ENCODE results near the gene CRBN. TPM values are rescaled to one million over a fixed set of nuclear protein-coding genes. Genes with fewer than 3 reads are reported as not detected.

The CRBN gene
- polyA plus RNA-seq, 3 donors = 65.0 to 79.2 (median 70.5) TPM

DNA sequence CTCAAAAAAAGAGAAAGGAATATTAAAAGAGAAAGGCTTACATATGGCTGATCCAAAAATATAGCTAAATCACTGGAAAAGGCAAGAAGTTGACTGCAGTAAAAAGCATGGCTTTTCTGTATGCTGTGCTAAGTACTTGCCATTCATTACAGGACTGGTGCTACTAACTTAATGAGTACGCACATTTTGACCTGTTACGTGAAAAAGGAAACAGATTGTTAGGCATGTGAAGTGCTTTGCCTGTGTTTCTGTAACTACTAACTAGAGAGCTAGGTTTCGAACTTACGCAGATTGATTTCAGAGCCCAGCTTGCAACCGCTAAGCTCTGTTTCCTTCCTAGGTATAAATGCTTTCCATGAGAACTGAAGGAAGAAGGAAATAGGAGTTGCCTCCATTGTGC lies 49.9 kb downstream of the CRBN start:
- DNase-seq (ENCODE audit: extremely low read depth in 1 of 11, low read depth in 9 of 11, low spot score in 4 of 11) = no peak

DNA sequence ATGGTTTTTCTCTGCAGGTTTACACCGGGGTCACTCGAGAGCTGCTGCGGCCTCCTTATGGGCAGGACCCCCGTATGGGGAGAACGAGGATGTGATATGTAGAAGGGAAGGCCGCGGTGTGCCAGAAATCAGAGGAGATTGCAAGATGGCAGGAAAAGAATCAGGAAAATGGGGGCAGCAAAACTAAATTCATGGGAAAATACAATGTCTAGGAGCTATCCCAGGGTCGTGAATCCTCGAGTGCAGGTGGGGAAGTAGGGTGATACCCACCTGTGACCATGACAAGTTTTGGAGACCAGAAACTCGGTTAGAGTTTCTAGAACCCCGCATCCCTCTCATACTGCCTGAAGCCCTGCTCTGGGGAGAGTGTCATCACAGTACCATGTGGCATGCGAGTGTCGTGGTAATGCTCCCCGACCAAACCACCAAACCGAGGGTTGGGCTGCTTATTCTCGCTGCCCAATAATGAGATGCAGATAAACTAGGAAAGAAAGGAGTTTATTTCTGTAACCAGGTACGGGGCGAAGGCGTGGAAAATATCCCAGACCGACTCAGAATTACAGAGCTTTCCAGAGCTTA lies 52.0 kb downstream of the CRBN start:
- DNase-seq (ENCODE audit: extremely low read depth in 1 of 11, low read depth in 9 of 11, low spot score in 4 of 11) = peak in 2 of 11 donors; percentile 20 to 25

DNA sequence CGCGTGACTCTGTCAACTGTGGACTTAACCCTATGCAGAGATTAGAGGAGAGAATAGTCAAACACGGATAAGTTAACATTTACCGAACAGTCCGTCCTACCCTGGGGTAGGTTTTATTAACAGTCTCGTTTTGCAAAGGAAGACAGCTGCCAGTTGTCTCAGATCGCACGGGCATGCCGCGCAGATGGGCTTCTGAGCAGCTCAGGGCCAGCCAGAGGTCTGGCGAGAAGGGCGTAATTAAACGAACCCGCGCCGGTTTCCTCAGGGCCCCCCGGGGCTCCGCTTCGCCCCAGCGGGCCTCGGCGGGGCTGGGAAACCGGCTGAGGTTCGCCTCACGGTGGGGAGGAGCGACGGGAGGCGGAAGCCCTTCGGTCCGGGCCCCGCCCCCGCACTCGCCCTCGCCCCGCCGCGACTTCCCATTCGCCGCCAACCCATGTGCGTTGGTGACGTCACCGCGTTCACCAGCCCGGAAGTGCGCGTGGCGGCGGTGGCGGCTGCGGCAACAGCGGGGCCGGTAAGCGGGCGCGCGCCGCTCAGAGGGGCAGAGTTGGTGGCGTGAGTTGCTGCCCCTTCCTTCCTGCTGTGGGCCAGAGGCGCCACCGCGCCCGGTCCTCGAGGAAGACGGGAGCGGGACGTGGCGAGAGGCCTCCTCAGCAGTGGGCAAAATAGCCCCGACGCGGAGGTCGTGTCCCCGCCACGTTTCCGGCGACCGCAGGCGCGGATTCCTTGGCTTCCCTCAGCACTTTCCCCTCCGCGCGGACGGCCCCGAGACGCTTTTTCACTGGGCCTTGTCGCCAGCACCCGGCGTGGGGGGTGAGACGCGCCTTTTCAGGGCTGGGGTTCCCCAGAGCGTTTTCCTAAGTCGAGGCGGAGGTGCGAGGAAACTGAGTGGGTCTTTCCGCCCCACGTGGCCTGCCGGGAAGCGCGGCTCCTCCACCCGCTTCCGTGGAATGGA lies 52.7 kb downstream of the CRBN start, which contains the start of gene TRNT1:
Gene TRNT1 (plus strand): TSS at position 464 of the 955 bp plus-strand sequence. CDS start 2,101 bp downstream, outside the sequence.
- peak; percentile 79 to 95 (median 92) for DNase-seq (ENCODE audit: extremely low read depth in 1 of 11, low read depth in 9 of 11, low spot score in 4 of 11)

DNA sequence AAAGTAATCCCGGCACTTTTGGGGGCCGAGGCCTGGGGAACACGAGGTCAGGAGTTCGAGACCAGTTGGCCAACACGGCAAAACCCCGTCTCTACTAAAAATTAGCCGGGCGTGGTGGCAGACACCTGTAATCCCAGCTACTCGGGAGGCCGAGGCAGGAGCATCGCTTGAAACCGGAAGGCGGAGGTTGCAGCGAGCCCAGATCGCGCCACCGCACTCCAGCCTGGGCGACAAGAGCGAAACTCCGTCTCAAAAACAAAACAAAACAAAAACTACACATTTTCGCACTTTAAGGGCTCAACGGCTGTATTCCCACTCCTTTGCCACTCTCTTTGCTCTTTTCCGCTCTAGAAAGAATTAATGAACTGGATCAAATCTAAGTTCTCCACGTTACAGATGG lies 53.5 kb downstream of the CRBN start:
- no peak for DNase-seq (ENCODE audit: extremely low read depth in 1 of 11, low read depth in 9 of 11, low spot score in 4 of 11)

DNA sequence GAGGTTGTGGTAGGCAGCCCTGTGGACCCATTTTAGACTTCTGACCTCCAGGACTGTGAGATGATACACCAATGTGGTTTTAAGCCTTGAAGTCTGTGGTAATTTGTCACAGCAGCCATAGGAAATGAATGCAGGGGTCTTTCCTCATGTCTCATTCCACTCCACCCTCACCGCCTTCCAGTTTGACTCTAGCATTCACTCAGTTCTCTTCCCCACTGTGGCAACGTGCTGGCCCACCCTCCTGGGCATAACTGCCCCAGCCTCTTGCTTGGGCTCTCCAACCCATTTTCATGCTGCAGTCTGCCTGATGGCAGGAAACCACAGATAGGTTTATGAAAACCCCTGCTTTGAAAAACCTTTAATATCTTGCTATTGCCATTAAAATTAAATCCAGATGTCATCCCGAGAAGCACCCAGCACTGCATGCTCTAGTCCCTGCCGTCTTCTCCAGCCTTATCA lies 60.1 kb downstream of the CRBN start:
- no peak for DNase-seq (ENCODE audit: extremely low read depth in 1 of 11, low read depth in 9 of 11, low spot score in 4 of 11)

GRCh38 chr3:3117651-3118050 lies 61.8 kb downstream of the CRBN start:
- no peak for DNase-seq (ENCODE audit: extremely low read depth in 1 of 11, low read depth in 9 of 11, low spot score in 4 of 11)

DNA sequence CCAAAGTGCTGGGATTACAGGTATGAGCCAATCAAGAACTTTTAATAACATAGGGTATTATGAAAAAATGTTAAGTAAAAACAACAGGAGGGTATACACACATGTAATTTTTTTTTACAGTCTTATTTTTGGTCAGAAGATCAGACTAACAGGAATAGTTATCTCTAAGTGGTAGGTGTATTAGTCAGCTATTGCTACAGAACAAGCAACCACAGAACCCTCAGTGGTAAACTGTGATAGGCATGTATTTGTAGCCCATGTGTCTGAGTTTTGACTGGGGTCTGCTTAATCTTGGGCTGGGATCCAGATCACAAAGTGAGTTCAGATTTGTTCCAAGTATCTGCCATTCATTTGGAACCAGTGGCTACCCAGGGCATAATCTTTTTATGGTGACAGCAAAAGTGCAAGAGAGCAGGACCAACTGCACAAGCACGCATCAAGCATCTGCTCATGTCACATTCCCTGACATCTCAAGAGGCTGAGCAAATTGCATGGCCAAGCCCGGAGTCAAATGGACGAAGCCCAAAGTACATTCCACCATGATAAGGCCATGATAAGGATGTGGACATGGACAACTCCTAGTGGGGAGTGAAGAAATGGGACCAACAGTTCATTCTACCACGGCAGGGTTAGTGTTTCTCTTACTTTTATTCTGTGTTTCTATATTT lies 66.3 kb downstream of the CRBN start:
- DNase-seq (ENCODE audit: extremely low read depth in 1 of 11, low read depth in 9 of 11, low spot score in 4 of 11) = no peak

GRCh38 chr3:3110749-3111361 lies 68.6 kb downstream of the CRBN start:
- DNase-seq (ENCODE audit: extremely low read depth in 1 of 11, low read depth in 9 of 11, low spot score in 4 of 11) = no peak

DNA sequence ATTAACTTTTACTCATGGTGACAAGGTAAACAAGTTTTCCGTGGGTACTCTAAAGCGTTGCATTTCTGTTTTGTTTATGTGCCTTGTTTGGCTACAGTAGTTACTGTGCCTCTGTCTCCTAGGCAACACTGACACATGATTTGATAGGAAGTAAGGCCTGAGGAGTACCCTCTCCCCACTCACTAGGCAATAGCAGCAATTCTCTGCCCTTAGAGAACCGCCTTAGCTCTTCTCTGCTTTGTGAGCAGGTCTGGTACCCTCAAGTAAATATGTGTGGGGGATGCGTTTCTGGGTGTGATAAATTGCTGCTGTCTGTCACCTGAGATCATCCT lies 69.2 kb downstream of the CRBN start, which contains the start of gene IL5RA:
Gene IL5RA (minus strand): TSS at position 76 of the 332 bp plus-strand sequence. CDS start 5,390 bp downstream, outside the sequence.
- peak in 10 of 11 donors; percentile 19 to 64 (median 40) for DNase-seq (ENCODE audit: extremely low read depth in 1 of 11, low read depth in 9 of 11, low spot score in 4 of 11)

- peak in 1 of 11 donors; percentile 25 for DNase-seq (ENCODE audit: extremely low read depth in 1 of 11, low read depth in 9 of 11, low spot score in 4 of 11)
Measured at GRCh38 chr3:3109407-3110298, 69.8 kb downstream of the CRBN start.

DNA sequence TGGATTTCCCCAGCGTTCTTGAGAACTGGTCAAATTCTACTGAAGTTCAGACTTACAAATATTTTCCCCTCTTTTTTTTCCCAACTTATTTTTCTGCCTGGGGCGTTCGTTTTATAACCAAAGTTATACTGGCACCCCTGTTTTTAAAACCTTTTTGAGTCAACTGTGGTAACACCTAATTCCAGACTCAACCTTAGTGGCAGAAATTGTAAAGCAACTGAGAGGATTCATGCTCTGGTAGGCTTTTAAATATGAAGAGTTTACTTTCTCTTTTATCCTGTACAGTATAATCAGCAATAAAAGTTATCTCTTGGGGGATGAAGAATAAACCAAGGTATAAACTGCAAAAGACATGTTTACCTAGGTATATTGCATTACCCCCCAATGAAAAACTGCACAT lies 71.6 kb downstream of the CRBN start:
- no peak for DNase-seq (ENCODE audit: extremely low read depth in 1 of 11, low read depth in 9 of 11, low spot score in 4 of 11)

DNA sequence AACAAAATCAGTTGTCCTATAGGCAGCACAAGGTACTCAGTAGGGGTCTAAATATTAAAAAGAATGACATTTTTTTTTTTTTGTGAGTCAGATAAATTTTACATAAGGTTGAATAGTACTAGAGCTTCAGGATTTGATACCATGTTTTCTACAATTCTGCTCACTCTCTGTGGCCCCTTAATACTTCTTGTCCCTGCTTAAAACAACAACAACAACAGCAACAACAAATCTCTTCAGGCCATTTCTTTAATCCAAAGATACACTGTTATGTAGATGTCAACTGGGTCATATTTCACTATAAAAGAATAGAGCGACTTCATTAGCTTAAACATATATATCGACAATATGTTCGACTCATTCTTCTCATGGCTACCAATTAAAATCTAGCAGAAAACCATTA lies 72.3 kb downstream of the CRBN start:
- no peak for DNase-seq (ENCODE audit: extremely low read depth in 1 of 11, low read depth in 9 of 11, low spot score in 4 of 11)

GRCh38 chr3:3105815-3106214 lies 73.7 kb downstream of the CRBN start:
- no peak for DNase-seq (ENCODE audit: extremely low read depth in 1 of 11, low read depth in 9 of 11, low spot score in 4 of 11)

DNA sequence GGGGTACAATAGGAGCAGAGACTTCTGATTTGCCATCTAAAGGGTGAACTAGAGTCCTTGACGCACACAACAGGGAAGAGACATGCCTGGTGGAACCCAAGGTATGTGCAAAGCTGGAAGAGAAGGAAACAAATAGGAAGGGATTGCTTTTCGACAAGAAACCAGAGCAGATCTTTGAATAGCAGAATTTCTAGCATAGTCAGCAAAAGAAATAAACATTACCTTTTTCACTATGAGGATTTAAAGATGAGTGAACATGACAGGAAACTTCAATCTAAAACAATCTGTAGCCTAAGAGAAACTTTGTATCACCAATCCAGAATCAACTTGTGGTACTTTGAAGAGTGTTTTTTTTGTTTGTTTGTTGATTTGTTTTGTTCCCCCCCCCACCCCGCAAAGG lies 74.2 kb downstream of the CRBN start:
- DNase-seq (ENCODE audit: extremely low read depth in 1 of 11, low read depth in 9 of 11, low spot score in 4 of 11) = no peak

DNA sequence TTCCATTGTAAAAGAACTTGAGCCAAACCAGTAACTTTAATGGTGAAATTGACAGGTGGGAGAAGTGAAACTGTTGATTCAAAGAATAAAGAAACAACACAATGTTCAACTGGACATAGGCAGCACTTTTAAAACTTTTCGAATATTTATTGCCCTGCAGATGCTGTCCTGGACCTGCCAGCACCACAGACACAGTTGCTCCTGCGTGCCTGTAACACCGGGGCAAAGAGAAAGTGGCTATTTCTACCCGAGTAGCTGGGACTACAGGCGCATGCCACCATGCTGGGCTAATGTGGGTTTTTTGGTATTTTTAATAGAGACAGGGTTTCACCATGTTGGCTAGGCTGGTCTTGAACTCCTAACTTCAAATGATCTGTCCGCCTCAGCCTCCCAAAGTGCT lies 76.7 kb downstream of the CRBN start:
- no peak for DNase-seq (ENCODE audit: extremely low read depth in 1 of 11, low read depth in 9 of 11, low spot score in 4 of 11)

GRCh38 chr3:3101660-3102458 lies 77.6 kb downstream of the CRBN start:
- DNase-seq (ENCODE audit: extremely low read depth in 1 of 11, low read depth in 9 of 11, low spot score in 4 of 11) = no peak
